ENCODE results near the gene APLP1. TPM values are rescaled to one million over a fixed set of nuclear protein-coding genes. Genes with fewer than 3 reads are reported as not detected.
"Not testable (repeated sequence)": the region's sequence is repeated elsewhere in the genome, so short reads cannot be mapped to it uniquely, and the experiment has no call there.

The APLP1 gene
- polyA plus RNA-seq, 2 of the 4 experiments (the other 2 are of a cell fraction): 54.7 to 60.4 TPM

DNA sequence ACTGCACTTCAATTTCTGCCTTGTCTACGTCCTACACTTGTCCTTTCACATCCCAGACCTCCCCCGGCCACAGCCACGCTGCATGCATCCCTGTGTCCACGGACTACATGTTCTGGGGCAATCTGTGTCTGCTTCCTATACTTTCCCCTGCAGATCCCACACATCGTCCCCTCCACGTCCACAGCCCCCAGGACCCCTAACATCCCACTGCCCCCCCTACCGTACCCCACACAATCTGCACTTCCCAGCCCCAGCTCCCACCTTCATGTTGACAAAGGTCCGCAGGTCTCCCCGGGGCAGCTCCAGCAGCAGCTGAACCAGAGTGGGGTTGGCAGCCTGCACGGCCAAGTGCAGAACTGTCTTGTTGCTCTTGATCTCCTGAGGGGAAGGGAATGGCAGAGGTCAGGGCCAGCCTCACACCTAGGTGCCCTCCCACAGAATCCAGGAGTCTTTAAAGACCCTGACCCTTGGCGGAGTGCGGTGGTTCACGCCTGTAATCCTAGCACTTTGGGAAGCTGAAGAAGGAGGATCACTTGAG is 21.8 kb downstream of the APLP1 start:
- no peak overlapping the region for H3K27ac ChIP-seq
- TF ChIP-seq TP53 (CRISPR knock-in tag; IDR thresholded peaks at IDR 0.05) (no peak), SREBF2 (IDR thresholded peaks at IDR 0.05) (no peak), PHF8 (IDR thresholded peaks at IDR 0.05; ENCODE audit: borderline replicate concordance, low read depth) (no peak), POLR2A (IDR thresholded peaks at IDR 0.05; ENCODE audit: low read length) (no peak), EHMT2 (IDR thresholded peaks at IDR 0.05; ENCODE audit: low read depth) (no peak), RCOR1 (IDR thresholded peaks at IDR 0.05; ENCODE audit: low read depth, low read length) (no peak), KDM5A (IDR thresholded peaks at IDR 0.05) (no peak), FOSL2 (IDR thresholded peaks at IDR 0.05) (no peak), FOSL2 (CRISPR knock-in tag; IDR thresholded peaks at IDR 0.05) (no peak)
- TF ChIP-seq, protein P1, sequence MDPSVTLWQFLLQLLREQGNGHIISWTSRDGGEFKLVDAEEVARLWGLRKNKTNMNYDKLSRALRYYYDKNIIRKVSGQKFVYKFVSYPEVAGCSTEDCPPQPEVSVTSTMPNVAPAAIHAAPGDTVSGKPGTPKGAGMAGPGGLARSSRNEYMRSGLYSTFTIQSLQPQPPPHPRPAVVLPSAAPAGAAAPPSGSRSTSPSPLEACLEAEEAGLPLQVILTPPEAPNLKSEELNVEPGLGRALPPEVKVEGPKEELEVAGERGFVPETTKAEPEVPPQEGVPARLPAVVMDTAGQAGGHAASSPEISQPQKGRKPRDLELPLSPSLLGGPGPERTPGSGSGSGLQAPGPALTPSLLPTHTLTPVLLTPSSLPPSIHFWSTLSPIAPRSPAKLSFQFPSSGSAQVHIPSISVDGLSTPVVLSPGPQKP (IDR thresholded peaks at IDR 0.05; ENCODE audit: low read depth, low read length): no peak
- FAIRE-seq (no peak), ATAC-seq (peak; percentile 28 to 46; a peak in 1 of 6 replicates), DNase-seq (ENCODE audit: low read depth in 1 of 2, low spot score in 1 of 2) (no peak)
- no peaks in the 10 kb centered on the region for H3K4me1 ChIP-seq
- ChIA-PET POLR2A (interaction anchor here (0.6 kb wide), 1 partner anchor 526 kb away, joined by 4 read pairs; no protein-coding TSS in a partner anchor), CTCF (interaction anchor here (0.6 to 17.6 kb wide), 7 partner anchors 7 to 1588 kb away, joined by 3 to 402 read pairs (median 3); no protein-coding TSS in a partner anchor)
- 92% methylated on average over 13 of the region's 13 CpGs for WGBS (ENCODE audit: missing lambda C conversion rate)
- no peaks in the 10 kb centered on the region for H3K9me3 ChIP-seq
- H3K4me3 ChIP-seq: no peak overlapping the region
- H3K4me2 ChIP-seq: no peak overlapping the region

- H3K4me2 ChIP-seq; DNase-seq (ENCODE audit: low read depth in 1 of 2, low spot score in 1 of 2); H3K4me3 ChIP-seq; H3K27ac ChIP-seq; H3K9me3 ChIP-seq; H3K4me1 ChIP-seq; POLR2A ChIA-PET; FAIRE-seq; ATAC-seq: not testable (repeated sequence)
- 88% methylated on average over 3 of the region's 3 CpGs for WGBS (ENCODE audit: missing lambda C conversion rate)
- CTCF ChIA-PET: interaction anchor here (0.6 to 17.6 kb wide), 8 partner anchors 9 to 218 kb away, joined by 3 to 402 read pairs (median 4); no protein-coding TSS in a partner anchor
Measured at GRCh38 chr19:35891819-35892218, 23.4 kb downstream of the APLP1 start.

DNA sequence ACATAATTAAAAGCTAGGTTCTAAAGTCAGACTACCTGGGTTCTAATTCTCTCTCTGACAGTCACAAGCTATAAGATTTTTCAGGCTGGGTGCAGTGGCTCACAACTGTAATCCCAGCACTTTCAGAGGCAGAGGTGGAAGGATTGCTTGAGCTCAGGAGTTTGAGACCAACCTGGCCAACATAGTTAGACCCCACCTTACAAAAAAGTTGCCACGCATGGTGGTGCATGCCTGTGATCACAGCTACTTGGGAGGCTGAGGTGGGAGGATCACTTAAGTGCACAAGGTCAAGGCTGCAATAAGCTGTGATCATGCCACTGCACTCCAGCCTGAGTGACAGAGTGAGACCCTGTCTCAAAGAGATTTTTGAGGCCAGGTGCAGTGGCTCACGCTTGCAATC is 26.0 kb downstream of the APLP1 start:
- no peak for ATAC-seq
- WGBS (ENCODE audit: missing lambda C conversion rate): 98% methylated on average over 2 of the region's 2 CpGs
- ChIA-PET CTCF (interaction anchor here (0.8 to 17.6 kb wide), 4 partner anchors 12 to 235 kb away, joined by 3 to 402 read pairs (median 64); no protein-coding TSS in a partner anchor), POLR2A (interaction anchor here (1.4 kb wide), 1 partner anchor 37 kb away, joined by 3 read pairs; no protein-coding TSS in a partner anchor)
- TF ChIP-seq, protein P2, sequence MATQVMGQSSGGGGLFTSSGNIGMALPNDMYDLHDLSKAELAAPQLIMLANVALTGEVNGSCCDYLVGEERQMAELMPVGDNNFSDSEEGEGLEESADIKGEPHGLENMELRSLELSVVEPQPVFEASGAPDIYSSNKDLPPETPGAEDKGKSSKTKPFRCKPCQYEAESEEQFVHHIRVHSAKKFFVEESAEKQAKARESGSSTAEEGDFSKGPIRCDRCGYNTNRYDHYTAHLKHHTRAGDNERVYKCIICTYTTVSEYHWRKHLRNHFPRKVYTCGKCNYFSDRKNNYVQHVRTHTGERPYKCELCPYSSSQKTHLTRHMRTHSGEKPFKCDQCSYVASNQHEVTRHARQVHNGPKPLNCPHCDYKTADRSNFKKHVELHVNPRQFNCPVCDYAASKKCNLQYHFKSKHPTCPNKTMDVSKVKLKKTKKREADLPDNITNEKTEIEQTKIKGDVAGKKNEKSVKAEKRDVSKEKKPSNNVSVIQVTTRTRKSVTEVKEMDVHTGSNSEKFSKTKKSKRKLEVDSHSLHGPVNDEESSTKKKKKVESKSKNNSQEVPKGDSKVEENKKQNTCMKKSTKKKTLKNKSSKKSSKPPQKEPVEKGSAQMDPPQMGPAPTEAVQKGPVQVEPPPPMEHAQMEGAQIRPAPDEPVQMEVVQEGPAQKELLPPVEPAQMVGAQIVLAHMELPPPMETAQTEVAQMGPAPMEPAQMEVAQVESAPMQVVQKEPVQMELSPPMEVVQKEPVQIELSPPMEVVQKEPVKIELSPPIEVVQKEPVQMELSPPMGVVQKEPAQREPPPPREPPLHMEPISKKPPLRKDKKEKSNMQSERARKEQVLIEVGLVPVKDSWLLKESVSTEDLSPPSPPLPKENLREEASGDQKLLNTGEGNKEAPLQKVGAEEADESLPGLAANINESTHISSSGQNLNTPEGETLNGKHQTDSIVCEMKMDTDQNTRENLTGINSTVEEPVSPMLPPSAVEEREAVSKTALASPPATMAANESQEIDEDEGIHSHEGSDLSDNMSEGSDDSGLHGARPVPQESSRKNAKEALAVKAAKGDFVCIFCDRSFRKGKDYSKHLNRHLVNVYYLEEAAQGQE (IDR thresholded peaks at IDR 0.05): no peak
- TF ChIP-seq PHF8 (IDR thresholded peaks at IDR 0.05; ENCODE audit: borderline replicate concordance, low read depth) (no peak), TFCP2L1 (CRISPR knock-in tag; IDR thresholded peaks at IDR 0.05) (no peak), NPAS2 (CRISPR knock-in tag; IDR thresholded peaks at IDR 0.05; ENCODE audit: borderline replicate concordance) (no peak), ZNF302 (CRISPR knock-in tag; IDR thresholded peaks at IDR 0.05) (no peak), PBX3 (IDR thresholded peaks at IDR 0.05) (no peak), GATA3 (IDR thresholded peaks at IDR 0.05; ENCODE audit: borderline replicate concordance) (no peak), ESRRA (IDR thresholded peaks at IDR 0.05; ENCODE audit: borderline replicate concordance, low read length) (no peak), BHLHE40 (IDR thresholded peaks at IDR 0.05; ENCODE audit: low read depth, low read length) (no peak), MAX (IDR thresholded peaks at IDR 0.05) (no peak), CBX8 (IDR thresholded peaks at IDR 0.05) (no peak), FOXS1 (CRISPR knock-in tag; IDR thresholded peaks at IDR 0.05) (no peak), HOXB5 (CRISPR knock-in tag; IDR thresholded peaks at IDR 0.05) (no peak), POLR2AphosphoS2 (conservative IDR thresholded peaks at IDR 0.05; ENCODE audit: low read length) (no peak), SREBF2 (IDR thresholded peaks at IDR 0.05) (no peak), CEBPB (IDR thresholded peaks at IDR 0.05) (no peak), CBX2 (IDR thresholded peaks at IDR 0.05; ENCODE audit: borderline replicate concordance, low read depth) (no peak)
- TF ChIP-seq, protein P3, sequence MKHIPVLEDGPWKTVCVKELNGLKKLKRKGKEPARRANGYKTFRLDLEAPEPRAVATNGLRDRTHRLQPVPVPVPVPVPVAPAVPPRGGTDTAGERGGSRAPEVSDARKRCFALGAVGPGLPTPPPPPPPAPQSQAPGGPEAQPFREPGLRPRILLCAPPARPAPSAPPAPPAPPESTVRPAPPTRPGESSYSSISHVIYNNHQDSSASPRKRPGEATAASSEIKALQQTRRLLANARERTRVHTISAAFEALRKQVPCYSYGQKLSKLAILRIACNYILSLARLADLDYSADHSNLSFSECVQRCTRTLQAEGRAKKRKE (CRISPR knock-in tag; IDR thresholded peaks at IDR 0.05; ENCODE audit: low read depth): no peak
- no peak overlapping the region for H3K27ac ChIP-seq
- H3K4me3 ChIP-seq: no peak overlapping the region
- no peak for FAIRE-seq
- DNase-seq (ENCODE audit: low read depth in 1 of 2, low spot score in 1 of 2): no peak
- peaks cover 6% of the 10 kb centered on the region; the same call in 2 of the 3 replicates for H3K4me1 ChIP-seq
- H3K9me3 ChIP-seq: no peaks in the 10 kb centered on the region
- H3K4me2 ChIP-seq: no peak overlapping the region
